ENCODE measurements around the gene C1QTNF4.
"Not testable (repeated sequence)": the region's sequence is repeated elsewhere in the genome, so short reads cannot be mapped to it uniquely, and the experiment has no call there.

The C1QTNF4 gene

GRCh38 chr11:47550288-47551047 is 43.7 kb downstream of the C1QTNF4 start:
- no peak overlapping the region for H3K9ac ChIP-seq (ENCODE audit: low read depth, low read length)
- no peaks in the 10 kb centered on the region for H3K9me3 ChIP-seq (ENCODE audit: insufficient read depth, low read depth, low read length)
- H3K36me3 ChIP-seq (ENCODE audit: insufficient read depth, low read length) = peaks cover 11% of the 10 kb centered on the region
- H3K27me3 ChIP-seq (ENCODE audit: insufficient read depth, low read length) = no peaks in the 10 kb centered on the region
- H3K4me1 ChIP-seq (ENCODE audit: insufficient read depth, low read length) = peaks cover 11% of the 10 kb centered on the region; the same call in 1 of the 2 replicates
- 0 out of 2 replicates have a peak overlapping the region, but pooled peaks have one; percentile 84 for H3K4me3 ChIP-seq (ENCODE audit: low read length)
- H3K27ac ChIP-seq (ENCODE audit: low read depth, low read length) = no peak overlapping the region
- 91% methylated on average over 8 of the region's 10 CpGs for WGBS

- H3K4me3 ChIP-seq (ENCODE audit: low read length); H3K27me3 ChIP-seq (ENCODE audit: insufficient read depth, low read length); H3K4me1 ChIP-seq (ENCODE audit: insufficient read depth, low read length); H3K9me3 ChIP-seq (ENCODE audit: insufficient read depth, low read depth, low read length); H3K27ac ChIP-seq (ENCODE audit: low read depth, low read length); H3K9ac ChIP-seq (ENCODE audit: low read depth, low read length): not testable (repeated sequence)
- H3K36me3 ChIP-seq (ENCODE audit: insufficient read depth, low read length) = peaks cover 17% of the 10 kb centered on the region
- 90% methylated on average over 6 of the region's 7 CpGs for WGBS
Measured at GRCh38 chr11:47546274-47546673, 47.9 kb downstream of the C1QTNF4 start.

- H3K27me3 ChIP-seq (ENCODE audit: insufficient read depth, low read length) = no peaks in the 10 kb centered on the region
- no peak overlapping the region for H3K27ac ChIP-seq (ENCODE audit: low read depth, low read length)
- peaks cover 11% of the 10 kb centered on the region for H3K36me3 ChIP-seq (ENCODE audit: insufficient read depth, low read length)
- H3K9me3 ChIP-seq (ENCODE audit: insufficient read depth, low read depth, low read length) = no peaks in the 10 kb centered on the region
- 98% methylated on average over 6 of the region's 6 CpGs for WGBS
- no peak overlapping the region for H3K4me3 ChIP-seq (ENCODE audit: low read length)
- H3K9ac ChIP-seq (ENCODE audit: low read depth, low read length) = no peak overlapping the region
- 0 out of 2 replicates have a peak, but pooled peaks cover 4% of the 10 kb centered on the region for H3K4me1 ChIP-seq (ENCODE audit: insufficient read depth, low read length)
Measured at GRCh38 chr11:47545298-47545697, 48.9 kb downstream of the C1QTNF4 start.

- WGBS = 93% methylated on average over 2 of the region's 2 CpGs
Measured at GRCh38 chr11:47541070-47541469, 53.1 kb downstream of the C1QTNF4 start.

GRCh38 chr11:47539681-47540039 is 54.6 kb downstream of the C1QTNF4 start:
- H3K27ac ChIP-seq (ENCODE audit: low read depth, low read length) = 0 out of 2 replicates have a peak overlapping the region, but pooled peaks have one; percentile 19
- H3K4me1 ChIP-seq (ENCODE audit: insufficient read depth, low read length) = peaks cover 20% of the 10 kb centered on the region
- no peaks in the 10 kb centered on the region for H3K27me3 ChIP-seq (ENCODE audit: insufficient read depth, low read length)
- peaks cover 19% of the 10 kb centered on the region for H3K36me3 ChIP-seq (ENCODE audit: insufficient read depth, low read length)
- 87% methylated on average over 2 of the region's 2 CpGs for WGBS
- H3K4me3 ChIP-seq (ENCODE audit: low read length) = no peak overlapping the region
- H3K9ac ChIP-seq (ENCODE audit: low read depth, low read length) = peak overlapping the region; percentile 10; the same call in 1 of the 2 replicates
- no peaks in the 10 kb centered on the region for H3K9me3 ChIP-seq (ENCODE audit: insufficient read depth, low read depth, low read length)

More at GRCh38 chr11:47541070-47541469, 53.1 kb downstream of the C1QTNF4 start:
- no peak overlapping the region for H3K27ac ChIP-seq (ENCODE audit: low read depth, low read length)
- H3K27me3 ChIP-seq (ENCODE audit: insufficient read depth, low read length) = no peaks in the 10 kb centered on the region
- no peak overlapping the region for H3K4me3 ChIP-seq (ENCODE audit: low read length)
- peaks cover 15% of the 10 kb centered on the region for H3K36me3 ChIP-seq (ENCODE audit: insufficient read depth, low read length)
- no peak overlapping the region for H3K9ac ChIP-seq (ENCODE audit: low read depth, low read length)
- H3K4me1 ChIP-seq (ENCODE audit: insufficient read depth, low read length) = peaks cover 20% of the 10 kb centered on the region
- no peaks in the 10 kb centered on the region for H3K9me3 ChIP-seq (ENCODE audit: insufficient read depth, low read depth, low read length)

All from HUES64 (cell line).